OCI-LY1 (cell line): ENCODE data around the gene GAS2L1.

ENCODE experiments used
- CTCF ChIP-seq: fragments of 200-600 bp; sonication (generic), shearing (Covaris generic); IDR thresholded peaks from 2 replicates; pipeline ENCODE4 v1.5.1; 2017; ENCODE audit warnings: mild to moderate bottlenecking, antibody characterized with exemption, low read length, moderate library complexity, mixed read lengths
- EZH2 ChIP-seq: fragments of 200-600 bp; sonication (generic), shearing (Covaris generic); IDR thresholded peaks from 2 replicates; pipeline ENCODE4 v1.8.0; 2017; ENCODE audit warnings: borderline replicate concordance, mixed run types, mild to moderate bottlenecking, antibody characterized with exemption, low read length, moderate library complexity, mixed read lengths

- TF ChIP-seq CTCF (no peak), EZH2 (no peak)
These were observed 28.4 kb downstream of the GAS2L1 start for GRCh38 chr22:29334696-29335344.
